OCI-LY7 (cell line): ENCODE measurements around the gene MYO16.

Experiments used
- EZH2phosphoT487 ChIP-seq: fragments of 200-600 bp; sonication (generic); IDR thresholded peaks from 2 replicates; pipeline ENCODE4 v1.6.1; 2018; ENCODE audit warnings: low read depth, borderline replicate concordance, mild to moderate bottlenecking, mixed run types, antibody characterized with exemption, low read length, moderate library complexity, mixed read lengths
- TF ChIP-seq, protein P1 (sequence below): fragments of 200-600 bp; sonication (generic); conservative IDR thresholded peaks from 2 replicates; pipeline ENCODE4 v1.5.1; 2014; ENCODE audit warnings: mild to moderate bottlenecking, antibody characterized with exemption, low read length, moderate library complexity, mixed read lengths

DNA sequence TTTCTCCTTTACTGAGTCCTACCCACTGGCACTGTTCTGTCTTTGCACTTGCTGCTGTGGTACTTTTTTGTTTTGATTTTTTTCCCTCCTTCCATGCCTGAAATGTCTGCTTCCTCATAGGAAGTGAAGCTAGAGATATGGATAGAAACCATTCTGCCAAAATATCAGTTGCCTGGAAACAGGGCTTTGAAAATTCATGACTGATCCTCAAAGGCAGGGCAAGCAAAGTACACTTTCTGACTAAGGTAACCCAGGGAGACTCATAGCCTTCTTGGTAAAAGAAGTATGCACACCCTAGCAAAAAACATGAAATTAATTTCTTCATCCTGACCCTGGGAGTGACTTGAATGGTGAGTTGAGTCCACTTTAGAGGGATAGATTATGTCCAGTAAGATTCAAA, 329.8 kb downstream of the MYO16 start:
- TF ChIP-seq, protein P1, sequence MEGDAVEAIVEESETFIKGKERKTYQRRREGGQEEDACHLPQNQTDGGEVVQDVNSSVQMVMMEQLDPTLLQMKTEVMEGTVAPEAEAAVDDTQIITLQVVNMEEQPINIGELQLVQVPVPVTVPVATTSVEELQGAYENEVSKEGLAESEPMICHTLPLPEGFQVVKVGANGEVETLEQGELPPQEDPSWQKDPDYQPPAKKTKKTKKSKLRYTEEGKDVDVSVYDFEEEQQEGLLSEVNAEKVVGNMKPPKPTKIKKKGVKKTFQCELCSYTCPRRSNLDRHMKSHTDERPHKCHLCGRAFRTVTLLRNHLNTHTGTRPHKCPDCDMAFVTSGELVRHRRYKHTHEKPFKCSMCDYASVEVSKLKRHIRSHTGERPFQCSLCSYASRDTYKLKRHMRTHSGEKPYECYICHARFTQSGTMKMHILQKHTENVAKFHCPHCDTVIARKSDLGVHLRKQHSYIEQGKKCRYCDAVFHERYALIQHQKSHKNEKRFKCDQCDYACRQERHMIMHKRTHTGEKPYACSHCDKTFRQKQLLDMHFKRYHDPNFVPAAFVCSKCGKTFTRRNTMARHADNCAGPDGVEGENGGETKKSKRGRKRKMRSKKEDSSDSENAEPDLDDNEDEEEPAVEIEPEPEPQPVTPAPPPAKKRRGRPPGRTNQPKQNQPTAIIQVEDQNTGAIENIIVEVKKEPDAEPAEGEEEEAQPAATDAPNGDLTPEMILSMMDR: no peak
- no peak for TF ChIP-seq EZH2phosphoT487
